CD4-positive, alpha-beta T cell (primary cell): ENCODE results near the gene PNMA6E. TPM values are rescaled to one million over a fixed set of nuclear protein-coding genes. Genes with fewer than 3 reads are reported as not detected.

Experiments
- ATAC-seq: fragments of 200-7000 bp; cut with Tn5 transposase; one replicate; pipeline ENCODE4 v1.10.0; 2022; ENCODE audit warnings: mild to moderate bottlenecking; ENCODE audit not compliant: poor library complexity
- CTCF ChIA-PET: fragments of 350-600 bp; sonication (Branson Sonifier 250); formaldehyde crosslinking; loops from one replicate; lab custom pipeline; 2021; ENCODE audit warnings: antibody characterized with exemption, inconsistent platforms; lab: Charles Lee
- POLR2A ChIA-PET: fragments of 350-600 bp; sonication (Branson Sonifier 250); formaldehyde crosslinking; loops from one replicate; lab custom pipeline; 2021; ENCODE audit warnings: antibody characterized with exemption, inconsistent platforms; lab: Charles Lee
- DNase-seq, 14 experiments: peaks; one replicate each; pipeline ENCODE4 v3.0.0-alpha.2; 2013 to 2020; ENCODE audit warnings: mixed read lengths in 2 of 14
- H3K27ac ChIP-seq, 2 donors: one replicate each; pipeline versions ENCODE4 v1.5.1 to v1.7.0; 2013; ENCODE audit warnings: low read length in 2 of 2, low read depth in 1 of 2, mild to moderate bottlenecking in 1 of 2
- H3K27me3 ChIP-seq, 2 experiments: 1 replicate in 1 of 2; 2 replicates in 1 of 2; pipeline versions ENCODE4 v1.6.1 to v1.7.0; 2013; ENCODE audit warnings: low read length in 2 of 2, control low read depth in 1 of 2, mild to moderate bottlenecking in 1 of 2, moderate library complexity in 1 of 2; ENCODE audit not compliant: insufficient read depth in 2 of 2, control insufficient read depth in 1 of 2
- H3K36me3 ChIP-seq: one replicate; pipeline ENCODE4 v1.6.1; 2013; ENCODE audit warnings: low read length, control low read depth; ENCODE audit not compliant: insufficient read depth
- H3K4me1 ChIP-seq: one replicate; pipeline ENCODE4 v1.6.1; 2013; ENCODE audit warnings: low read length, control low read depth; ENCODE audit not compliant: insufficient read depth
- H3K4me3 ChIP-seq: one replicate; pipeline ENCODE4 v1.5.1; 2013; ENCODE audit warnings: mild to moderate bottlenecking, low read length, moderate library complexity
- H3K9me3 ChIP-seq, 2 experiments: 1 replicate in 1 of 2; 2 replicates in 1 of 2; pipeline versions ENCODE4 v1.6.1 to v1.7.0; 2013; ENCODE audit warnings: low read length in 2 of 2, mild to moderate bottlenecking in 2 of 2, control low read depth in 1 of 2, moderate library complexity in 1 of 2; ENCODE audit not compliant: control insufficient read depth in 1 of 2, insufficient read depth in 1 of 2
- H3K27ac Mint-ChIP-seq: one replicate; pipeline ENCODE4 v1.8.0; 2020; ENCODE audit warnings: mixed read lengths
- H3K27me3 Mint-ChIP-seq: one replicate; pipeline ENCODE4 v1.8.0; 2021; ENCODE audit warnings: mixed read lengths
- H3K36me3 Mint-ChIP-seq: one replicate; pipeline ENCODE4 v1.8.0; 2021; ENCODE audit warnings: low read depth, mixed read lengths
- H3K4me1 Mint-ChIP-seq: one replicate; pipeline ENCODE4 v1.8.0; 2021; ENCODE audit warnings: low read depth, mixed read lengths
- H3K4me3 Mint-ChIP-seq: one replicate; pipeline ENCODE4 v1.8.0; 2020; ENCODE audit warnings: mild to moderate bottlenecking, mixed read lengths
- H3K9me3 Mint-ChIP-seq: one replicate; pipeline ENCODE4 v1.8.0; 2020; ENCODE audit warnings: mixed read lengths
- CTCF ChIP-seq: fragments of 200-600 bp; IDR thresholded peaks from one replicate; pipeline ENCODE4 v1.8.0; 2022; ENCODE audit warnings: antibody characterized with exemption, mild to moderate bottlenecking
- intact Hi-C, 2 experiments: fragments of 100-400 bp; cut with DNase I in 1 of 2; cut with micrococcal nuclease in 1 of 2; formaldehyde crosslinking; loops; one replicate each; pipeline versions ENCODE4 v1.15.1 to v1.9.0; 2023 to 2025; cut with DNase I, micrococcal nuclease
- total RNA-seq, 174 experiments: library from RNA in 2 of 174; stranded (reverse) in 2 of 174; gene quantifications; one replicate each; pipeline ENCODE4 v1.2.3 and lab custom pipeline; 2021 to 2026

Gene PNMA6E
- total RNA-seq, 2 experiments from 2014 or later: not detected

- H3K27me3 Mint-ChIP-seq: no peaks in the 10 kb centered on the region
- POLR2A ChIA-PET: no interaction called here
- no peak overlapping the region for H3K27ac Mint-ChIP-seq
- no peaks in the 10 kb centered on the region for H3K36me3 Mint-ChIP-seq
- no peaks in the 10 kb centered on the region for H3K4me1 ChIP-seq
- H3K4me3 ChIP-seq: no peak overlapping the region
- no peaks in the 10 kb centered on the region for H3K27me3 ChIP-seq
- intact Hi-C loops: no loop called here
- H3K4me3 Mint-ChIP-seq: no peak overlapping the region
- no peaks in the 10 kb centered on the region for H3K4me1 Mint-ChIP-seq
- H3K9me3 Mint-ChIP-seq: no peaks in the 10 kb centered on the region
- DNase-seq (no peak), ATAC-seq (no peak)
- no peaks in the 10 kb centered on the region for H3K36me3 ChIP-seq
- no peak for TF ChIP-seq CTCF
- H3K9me3 ChIP-seq: no peaks in the 10 kb centered on the region
- H3K27ac ChIP-seq: no peak overlapping the region
- CTCF ChIA-PET: no interaction called here
Measured at GRCh38 chrX:153417637-153418036, 16.5 kb upstream of the PNMA6E start.

- DNase-seq (no peak), ATAC-seq (no peak)
- Mint-ChIP-seq H3K27me3 (peaks cover 5% of the 10 kb centered on the region), H3K4me3 (no peak overlapping the region), H3K27ac (no peak overlapping the region), H3K9me3 (no peaks in the 10 kb centered on the region), H3K36me3 (no peaks in the 10 kb centered on the region), H3K4me1 (peaks cover 6% of the 10 kb centered on the region)
- H3K4me1 ChIP-seq: peaks cover 7% of the 10 kb centered on the region
- TF ChIP-seq CTCF: no peak
- no peak overlapping the region for H3K27ac ChIP-seq
- no peak overlapping the region for H3K4me3 ChIP-seq
- intact Hi-C loops: no loop called here
- ChIA-PET CTCF (no interaction called here), POLR2A (no interaction called here)
- no peaks in the 10 kb centered on the region for H3K9me3 ChIP-seq
- no peaks in the 10 kb centered on the region for H3K36me3 ChIP-seq
- H3K27me3 ChIP-seq: no peaks in the 10 kb centered on the region
Measured at GRCh38 chrX:153416781-153417450, 15.8 kb upstream of the PNMA6E start.

GRCh38 chrX:153414856-153415510 lies 13.8 kb upstream of the PNMA6E start:
- no peak overlapping the region for H3K4me3 Mint-ChIP-seq
- POLR2A ChIA-PET: no interaction called here
- Histone ChIP-seq H3K4me3 (no peak overlapping the region), H3K4me1 (peaks cover 15% of the 10 kb centered on the region), H3K27ac (no peak overlapping the region), H3K27me3 (no peaks in the 10 kb centered on the region), H3K9me3 (no peaks in the 10 kb centered on the region), H3K36me3 (no peaks in the 10 kb centered on the region)
- DNase-seq (no peak), ATAC-seq (no peak)
- H3K4me1 Mint-ChIP-seq: peaks cover 7% of the 10 kb centered on the region
- no peaks in the 10 kb centered on the region for H3K9me3 Mint-ChIP-seq
- H3K36me3 Mint-ChIP-seq: no peaks in the 10 kb centered on the region
- no peak overlapping the region for H3K27ac Mint-ChIP-seq
- H3K27me3 Mint-ChIP-seq: peaks cover 6% of the 10 kb centered on the region
- intact Hi-C loops: no loop called here
- TF ChIP-seq CTCF: no peak
- CTCF ChIA-PET: no interaction called here
